ENCODE measurements around the gene ATP23. TPM values are rescaled to one million over a fixed set of nuclear protein-coding genes. Genes with fewer than 3 reads are reported as not detected.

ATP23 gene
- total RNA-seq, 4 donors from 2014 or later: 3.6 to 18.3 (median 7.9) TPM

- ATAC-seq (ENCODE audit: low FRiP score) (no peak), DNase-seq (ENCODE audit: low spot score) (no peak)
- peak in 1 of 3 donors; percentile 6 for TF ChIP-seq CTCF (IDR thresholded peaks at IDR 0.05)
These were observed 41.9 kb downstream of the ATP23 start for GRCh38 chr12:57983146-57983857.

- DNase-seq (ENCODE audit: low spot score): no peak
- no peak for TF ChIP-seq CTCF (IDR thresholded peaks at IDR 0.05)
- ATAC-seq (ENCODE audit: low FRiP score): no peak
These were observed 42.6 kb downstream of the ATP23 start for GRCh38 chr12:57983858-57984505.

- no peak for ATAC-seq (ENCODE audit: low FRiP score)
- no peak for DNase-seq (ENCODE audit: low spot score)
- no peak for TF ChIP-seq CTCF (IDR thresholded peaks at IDR 0.05)
These were observed 43.3 kb downstream of the ATP23 start for GRCh38 chr12:57984629-57985151.

- TF ChIP-seq CTCF (IDR thresholded peaks at IDR 0.05): no peak
- ATAC-seq (ENCODE audit: low FRiP score): peak; percentile 90
- no peak for DNase-seq (ENCODE audit: low spot score)
These were observed 44.3 kb downstream of the ATP23 start for GRCh38 chr12:57985685-57986084.

- ATAC-seq (ENCODE audit: low FRiP score) (no peak), DNase-seq (ENCODE audit: low spot score) (no peak)
- TF ChIP-seq CTCF (IDR thresholded peaks at IDR 0.05): no peak
These were observed 48.5 kb downstream of the ATP23 start for GRCh38 chr12:57989838-57990237.

DNA sequence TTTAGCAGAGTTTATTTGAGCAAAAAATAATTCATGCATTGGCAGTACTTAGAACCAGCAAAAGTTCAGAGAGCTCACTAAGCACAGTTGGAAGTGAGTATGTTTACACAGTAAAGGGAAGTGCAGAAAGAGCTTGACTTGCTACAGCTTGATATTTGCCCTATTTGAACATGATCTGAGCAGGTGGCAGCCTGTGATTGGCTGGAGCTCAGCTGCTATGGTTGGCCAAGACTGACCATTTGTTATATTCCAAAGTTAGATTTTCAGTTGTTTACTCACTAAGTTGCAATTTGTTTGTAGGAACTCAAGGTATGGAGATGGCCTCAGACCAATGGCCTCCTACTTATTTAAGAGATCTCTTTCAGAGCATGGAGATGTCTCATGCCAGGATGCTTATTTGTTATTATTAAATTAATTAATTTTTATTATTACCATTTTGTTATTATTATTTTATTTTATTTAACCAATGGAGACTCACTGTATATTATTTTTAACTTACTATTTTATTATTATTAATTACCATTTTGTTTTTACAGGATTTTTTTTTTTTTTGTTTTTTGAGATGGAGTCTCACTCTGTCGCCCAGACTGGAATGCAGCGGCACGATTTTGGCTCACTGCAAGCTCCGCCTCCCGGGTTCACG is 49.0 kb downstream of the ATP23 start:
- TF ChIP-seq CTCF (IDR thresholded peaks at IDR 0.05): no peak
- ATAC-seq (ENCODE audit: low FRiP score) (no peak), DNase-seq (ENCODE audit: low spot score) (no peak)
